CMK (cell line): ENCODE results near the gene CITED2.
"Not testable (repeated sequence)": the region's sequence is repeated elsewhere in the genome, so short reads cannot be mapped to it uniquely, and the experiment has no call there.

Experiments used
- DNase-seq: peaks from one replicate; pipeline ENCODE4 v3.0.0-alpha.2; 2010; ENCODE audit warnings: low read depth

The CITED2 gene

GRCh38 chr6:139374357-139375225 lies at the start of gene CITED2:
Gene CITED2, minus strand, starts transcription at chr6:139374648. Its CDS starts 704 bp downstream, at chr6:139373944.
- DNase-seq, result peak; percentile 82

GRCh38 chr6:139423037-139423703 lies 48.7 kb upstream of the CITED2 start:
- DNase-seq, result no peak

GRCh38 chr6:139422105-139423036 lies 47.9 kb upstream of the CITED2 start:
- DNase-seq, result no peak

- no peak for DNase-seq
Measured at GRCh38 chr6:139418481-139419132, 44.2 kb upstream of the CITED2 start.

- DNase-seq, result no peak
Measured at GRCh38 chr6:139416146-139416545, 41.7 kb upstream of the CITED2 start.

GRCh38 chr6:139415365-139415764 lies 40.9 kb upstream of the CITED2 start:
- no peak for DNase-seq

- not testable (repeated sequence) for DNase-seq
Measured at GRCh38 chr6:139412103-139412502, 37.7 kb upstream of the CITED2 start.

GRCh38 chr6:139409026-139409425 lies 34.6 kb upstream of the CITED2 start:
- DNase-seq, result no peak

- no peak for DNase-seq
Measured at GRCh38 chr6:139407718-139408222, 33.3 kb upstream of the CITED2 start.

- DNase-seq, result no peak
Measured at GRCh38 chr6:139406577-139407343, 32.3 kb upstream of the CITED2 start.

GRCh38 chr6:139402876-139403386 lies 28.5 kb upstream of the CITED2 start:
- no peak for DNase-seq

GRCh38 chr6:139398658-139399057 lies 24.2 kb upstream of the CITED2 start:
- DNase-seq, result no peak

- DNase-seq, result no peak
Measured at GRCh38 chr6:139395891-139396301, 21.4 kb upstream of the CITED2 start.

GRCh38 chr6:139395371-139395770 lies 20.9 kb upstream of the CITED2 start:
- DNase-seq, result no peak

GRCh38 chr6:139394027-139394649 lies 19.7 kb upstream of the CITED2 start:
- DNase-seq, result no peak

- DNase-seq, result no peak
Measured at GRCh38 chr6:139392794-139393193, 18.3 kb upstream of the CITED2 start.

- DNase-seq, result no peak
Measured at GRCh38 chr6:139391709-139392108, 17.3 kb upstream of the CITED2 start.

GRCh38 chr6:139390447-139390846 lies 16.0 kb upstream of the CITED2 start:
- DNase-seq, result no peak

GRCh38 chr6:139388384-139388783 lies 13.9 kb upstream of the CITED2 start:
- no peak for DNase-seq

- no peak for DNase-seq
Measured at GRCh38 chr6:139386404-139386803, 12.0 kb upstream of the CITED2 start.
